ENCODE measurements around the gene OTOGL. TPM values are rescaled to one million over a fixed set of nuclear protein-coding genes. Genes with fewer than 3 reads are reported as not detected.
"Not testable (repeated sequence)": the region's sequence is repeated elsewhere in the genome, so short reads cannot be mapped to it uniquely, and the experiment has no call there.

Gene OTOGL
- total RNA-seq, 1 donor from 2014 or later: 0.16 TPM

DNA sequence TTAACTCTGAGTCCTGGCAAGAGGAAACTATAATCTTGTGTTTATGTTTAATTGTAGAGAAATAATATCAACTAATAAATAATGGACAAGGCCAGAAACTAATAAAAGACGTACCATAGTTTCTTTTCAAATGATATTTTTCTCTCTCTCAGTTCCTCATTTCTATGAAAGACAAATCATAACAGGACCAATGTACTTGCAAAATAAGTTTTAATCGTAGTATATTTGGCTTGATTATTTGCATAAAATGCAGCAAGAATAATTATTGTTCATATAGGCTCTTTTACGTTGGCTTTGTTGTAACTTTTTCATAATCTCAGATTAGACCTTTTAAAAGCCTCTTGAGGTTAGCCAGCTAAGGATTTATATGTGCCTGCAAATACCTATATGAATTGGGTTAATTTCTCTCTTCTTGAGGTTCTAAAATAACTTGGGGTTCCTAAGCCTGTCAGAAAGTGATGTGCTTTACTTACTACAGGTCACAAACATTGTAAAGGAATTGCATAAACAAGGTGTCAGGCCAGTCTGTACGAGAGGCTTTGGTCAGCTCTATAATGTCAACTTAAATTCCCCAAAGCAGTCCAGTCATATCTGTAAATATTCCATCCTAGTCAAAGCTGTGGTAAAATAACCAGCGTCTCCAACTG lies 191.9 kb downstream of the OTOGL start:
- Mint-ChIP-seq H3K4me3 (ENCODE audit: low read depth) (no peak overlapping the region), H3K36me3 (ENCODE audit: low read depth) (no peaks in the 10 kb centered on the region), H3K27ac (no peak overlapping the region), H3K27me3 (ENCODE audit: low read depth) (no peaks in the 10 kb centered on the region), H3K9me3 (no peaks in the 10 kb centered on the region), H3K4me1 (ENCODE audit: low read depth) (no peaks in the 10 kb centered on the region)
- intact Hi-C loops (cut with micrococcal nuclease): no loop called here
- DNase-seq (ENCODE audit: low spot score): no peak

DNA sequence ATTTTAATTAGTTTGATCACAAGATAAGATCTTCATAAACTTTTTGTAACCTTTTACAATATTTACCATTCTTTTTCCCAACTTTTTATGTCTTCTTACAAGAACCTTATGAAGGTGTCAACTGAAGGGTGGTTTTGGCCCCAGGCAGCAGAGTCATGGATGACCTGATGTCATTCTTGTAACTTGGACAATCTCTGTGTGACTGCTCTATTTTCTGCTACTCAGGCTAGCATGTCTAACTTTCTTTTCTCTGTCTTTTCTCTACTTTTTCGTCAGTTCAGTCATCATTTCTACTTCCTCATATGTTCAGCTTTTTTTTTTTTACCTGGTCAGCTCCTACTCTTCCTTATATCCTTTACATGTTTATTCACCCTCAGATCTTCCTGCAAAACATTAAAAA lies 194.0 kb downstream of the OTOGL start:
- no peaks in the 10 kb centered on the region for H3K36me3 Mint-ChIP-seq (ENCODE audit: low read depth)
- no peak overlapping the region for H3K4me3 Mint-ChIP-seq (ENCODE audit: low read depth)
- H3K27ac Mint-ChIP-seq: no peak overlapping the region
- intact Hi-C loops (cut with micrococcal nuclease): no loop called here
- no peaks in the 10 kb centered on the region for H3K27me3 Mint-ChIP-seq (ENCODE audit: low read depth)
- H3K9me3 Mint-ChIP-seq: no peaks in the 10 kb centered on the region
- no peak for DNase-seq (ENCODE audit: low spot score)
- no peaks in the 10 kb centered on the region for H3K4me1 Mint-ChIP-seq (ENCODE audit: low read depth)

DNA sequence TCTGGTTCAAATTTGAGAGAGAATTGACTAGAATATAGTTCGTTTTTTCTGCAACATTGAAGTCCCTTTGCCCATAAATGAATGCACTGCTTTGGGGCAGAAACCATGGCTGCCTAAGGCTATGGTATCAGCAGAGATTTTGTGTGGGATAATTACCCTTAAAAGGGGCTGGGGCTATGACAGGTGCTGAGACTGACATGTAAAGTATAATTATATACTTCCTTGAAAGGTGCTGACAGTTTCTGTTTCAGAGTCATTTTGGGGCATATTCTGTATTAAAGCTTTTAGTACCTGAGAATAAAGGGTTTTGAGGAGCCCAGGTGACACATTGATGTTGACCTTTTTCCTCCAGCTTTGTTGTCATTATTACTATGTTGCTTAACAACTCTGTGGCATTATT lies 194.4 kb downstream of the OTOGL start:
- no peak for DNase-seq (ENCODE audit: low spot score)
- Mint-ChIP-seq H3K4me1 (ENCODE audit: low read depth) (no peaks in the 10 kb centered on the region), H3K27ac (no peak overlapping the region), H3K9me3 (no peaks in the 10 kb centered on the region), H3K36me3 (ENCODE audit: low read depth) (no peaks in the 10 kb centered on the region), H3K4me3 (ENCODE audit: low read depth) (no peak overlapping the region), H3K27me3 (ENCODE audit: low read depth) (no peaks in the 10 kb centered on the region)
- intact Hi-C loops (cut with micrococcal nuclease): no loop called here

DNA sequence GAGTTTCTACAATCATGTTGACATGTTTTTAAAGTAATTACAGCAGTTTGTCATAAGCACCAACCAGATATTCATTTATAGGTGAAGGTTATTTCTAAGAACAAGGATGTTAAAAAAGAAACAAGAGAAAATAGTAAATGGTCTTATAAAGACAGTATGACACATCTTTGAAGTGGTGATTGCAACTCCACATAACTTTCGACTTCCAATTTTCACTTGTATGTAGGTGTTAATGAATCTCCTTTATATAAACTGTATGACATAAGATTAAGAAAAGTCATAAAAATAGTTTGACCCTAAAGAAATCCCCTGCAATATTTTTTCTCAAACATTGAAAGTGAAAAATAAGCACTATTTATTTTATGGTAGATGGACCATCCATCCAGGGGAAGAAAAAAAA lies 199.9 kb downstream of the OTOGL start:
- H3K36me3 Mint-ChIP-seq (ENCODE audit: low read depth): no peaks in the 10 kb centered on the region

DNA sequence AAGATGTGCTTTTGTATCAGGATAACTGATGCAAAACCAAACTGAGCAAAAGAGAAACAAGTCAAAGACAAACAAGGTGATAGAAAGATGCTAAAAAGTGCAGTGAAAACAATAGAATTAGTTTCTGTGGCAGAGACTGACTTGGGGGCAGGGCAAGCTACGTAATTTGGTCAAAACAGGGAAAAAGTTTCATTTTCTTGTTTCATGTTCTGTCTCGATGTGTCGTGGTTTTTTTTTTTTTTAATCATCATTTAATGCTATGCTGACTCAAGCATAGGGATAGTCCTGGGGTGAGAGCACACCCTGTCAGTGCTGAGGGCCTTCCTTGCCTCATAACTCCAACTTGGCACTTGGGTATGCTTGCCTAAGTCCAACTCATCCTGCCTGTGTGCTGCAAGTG lies 200.6 kb downstream of the OTOGL start:
- intact Hi-C loops (cut with micrococcal nuclease): no loop called here
- DNase-seq (ENCODE audit: low spot score): no peak
- Mint-ChIP-seq H3K9me3 (no peaks in the 10 kb centered on the region), H3K27ac (no peak overlapping the region), H3K36me3 (ENCODE audit: low read depth) (no peaks in the 10 kb centered on the region), H3K27me3 (ENCODE audit: low read depth) (no peaks in the 10 kb centered on the region), H3K4me3 (ENCODE audit: low read depth) (no peak overlapping the region), H3K4me1 (ENCODE audit: low read depth) (no peaks in the 10 kb centered on the region)

More for the DNA sequence above, 199.9 kb downstream of the OTOGL start:
- Mint-ChIP-seq H3K9me3 (no peaks in the 10 kb centered on the region), H3K27ac (no peak overlapping the region), H3K4me1 (ENCODE audit: low read depth) (no peaks in the 10 kb centered on the region), H3K27me3 (ENCODE audit: low read depth) (no peaks in the 10 kb centered on the region), H3K4me3 (ENCODE audit: low read depth) (no peak overlapping the region)
- intact Hi-C loops (cut with micrococcal nuclease): no loop called here
- no peak for DNase-seq (ENCODE audit: low spot score)

DNA sequence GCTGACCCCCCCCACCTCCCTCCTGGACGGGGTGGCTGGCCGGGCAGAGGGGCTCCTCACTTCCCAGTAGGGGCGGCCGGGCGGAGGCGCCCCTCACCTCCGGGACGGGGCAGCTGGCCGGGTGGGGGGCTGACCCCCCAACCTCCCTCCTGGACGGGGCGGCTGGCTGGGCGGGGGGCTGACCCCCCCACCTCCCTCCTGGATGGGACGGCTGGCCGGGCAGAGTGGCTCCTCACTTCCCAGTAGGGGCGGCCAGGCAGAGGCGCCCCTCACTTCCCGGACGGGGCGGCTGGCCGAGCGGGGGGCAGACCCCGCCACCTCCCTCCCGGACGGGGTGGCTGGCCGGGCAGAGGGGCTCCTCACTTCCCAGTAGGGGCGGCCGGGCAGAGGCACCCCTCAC lies 208.1 kb downstream of the OTOGL start:
- DNase-seq (ENCODE audit: low spot score); H3K9me3 Mint-ChIP-seq; H3K27ac Mint-ChIP-seq; H3K4me1 Mint-ChIP-seq (ENCODE audit: low read depth); H3K36me3 Mint-ChIP-seq (ENCODE audit: low read depth); H3K27me3 Mint-ChIP-seq (ENCODE audit: low read depth); intact Hi-C loops (cut with micrococcal nuclease); H3K4me3 Mint-ChIP-seq (ENCODE audit: low read depth): not testable (repeated sequence)

DNA sequence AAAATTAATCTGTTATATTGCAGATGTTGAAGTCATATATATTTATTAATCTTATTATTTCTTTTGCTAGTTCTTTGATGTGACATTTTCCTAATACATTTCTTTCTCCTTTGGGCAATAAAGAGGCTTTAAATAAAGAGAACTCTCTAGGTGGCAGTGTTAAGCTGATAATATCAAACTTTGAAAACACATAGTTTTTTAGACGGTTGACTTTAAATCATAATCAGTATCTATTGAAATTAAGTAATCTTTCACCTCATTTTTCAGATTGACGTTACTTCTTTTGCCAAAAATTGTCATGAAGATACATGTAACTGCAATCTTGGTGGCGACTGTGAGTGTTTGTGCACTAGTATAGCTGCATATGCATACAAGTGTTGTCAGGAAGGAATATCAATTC lies 213.9 kb downstream of the OTOGL start:
- H3K4me3 Mint-ChIP-seq (ENCODE audit: low read depth): no peak overlapping the region
- H3K36me3 Mint-ChIP-seq (ENCODE audit: low read depth): no peaks in the 10 kb centered on the region
- H3K27me3 Mint-ChIP-seq (ENCODE audit: low read depth): no peaks in the 10 kb centered on the region
- no peaks in the 10 kb centered on the region for H3K4me1 Mint-ChIP-seq (ENCODE audit: low read depth)
- intact Hi-C loops (cut with micrococcal nuclease): no loop called here
- no peaks in the 10 kb centered on the region for H3K9me3 Mint-ChIP-seq
- H3K27ac Mint-ChIP-seq: no peak overlapping the region
- no peak for DNase-seq (ENCODE audit: low spot score)

DNA sequence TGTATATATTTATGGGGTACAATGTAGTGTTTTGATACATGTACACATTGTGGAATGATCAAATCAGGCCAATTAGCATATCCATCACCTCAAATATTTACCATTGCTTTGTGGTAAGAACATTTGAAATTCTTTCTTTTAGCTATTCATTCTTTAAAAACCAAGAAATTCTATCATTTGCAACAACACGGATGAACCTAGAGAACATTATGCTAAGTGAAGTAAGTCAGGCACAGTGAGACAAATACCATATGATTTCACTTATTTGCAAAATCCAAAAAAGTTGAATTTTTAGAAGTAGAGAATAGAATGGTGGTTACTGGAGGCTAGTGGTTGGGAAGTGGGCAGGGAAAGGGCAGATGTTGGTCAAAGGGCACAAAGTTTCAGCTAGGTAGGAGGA lies 215.4 kb downstream of the OTOGL start:
- no peak for DNase-seq (ENCODE audit: low spot score)
- intact Hi-C loops (cut with micrococcal nuclease): no loop called here
- Mint-ChIP-seq H3K4me3 (ENCODE audit: low read depth) (no peak overlapping the region), H3K9me3 (no peaks in the 10 kb centered on the region), H3K36me3 (ENCODE audit: low read depth) (no peaks in the 10 kb centered on the region), H3K27me3 (ENCODE audit: low read depth) (no peaks in the 10 kb centered on the region), H3K4me1 (ENCODE audit: low read depth) (no peaks in the 10 kb centered on the region), H3K27ac (no peak overlapping the region)

DNA sequence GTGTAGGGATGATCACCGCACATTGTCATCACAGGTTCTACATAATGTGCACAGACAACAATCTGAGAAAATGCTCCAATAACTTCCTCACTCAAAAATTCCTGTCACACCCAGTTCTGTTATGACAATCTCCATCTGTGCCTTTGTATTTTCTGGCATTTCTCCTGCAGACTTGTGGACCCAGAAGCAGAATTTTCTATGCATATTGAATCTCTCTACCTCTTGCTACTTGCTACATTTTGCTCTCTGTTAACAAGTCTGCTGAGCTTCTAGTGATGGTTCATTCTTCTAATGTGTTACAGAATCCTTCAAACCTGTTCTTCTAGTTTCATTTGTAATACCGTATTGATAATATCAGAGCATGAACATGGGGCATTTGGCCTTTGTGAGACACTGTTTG lies 216.9 kb downstream of the OTOGL start:
- H3K27ac Mint-ChIP-seq: no peak overlapping the region
- no peaks in the 10 kb centered on the region for H3K9me3 Mint-ChIP-seq
- intact Hi-C loops (cut with micrococcal nuclease): no loop called here
- H3K4me1 Mint-ChIP-seq (ENCODE audit: low read depth): no peaks in the 10 kb centered on the region
- H3K4me3 Mint-ChIP-seq (ENCODE audit: low read depth): no peak overlapping the region
- no peaks in the 10 kb centered on the region for H3K36me3 Mint-ChIP-seq (ENCODE audit: low read depth)
- H3K27me3 Mint-ChIP-seq (ENCODE audit: low read depth): no peaks in the 10 kb centered on the region
- no peak for DNase-seq (ENCODE audit: low spot score)

DNA sequence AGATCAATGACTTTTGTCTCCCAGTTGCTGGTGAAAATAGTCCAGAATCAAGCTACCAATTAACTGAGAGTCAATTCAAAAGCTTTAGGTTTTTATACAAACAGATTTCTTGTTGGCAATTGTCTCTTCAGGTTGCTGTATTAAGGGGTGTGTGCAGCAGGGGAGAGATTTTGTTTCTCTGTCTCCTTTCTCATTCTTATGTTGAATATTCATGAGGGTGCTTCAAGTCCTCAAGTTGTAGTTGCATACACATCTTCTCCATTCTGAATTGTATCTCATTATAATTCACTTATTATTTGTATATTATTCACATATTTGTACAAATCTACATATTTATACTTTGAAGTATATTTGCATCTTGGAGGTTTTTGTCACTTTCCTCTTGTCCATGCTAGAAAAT lies 218.0 kb downstream of the OTOGL start:
- no peak for DNase-seq (ENCODE audit: low spot score)
- Mint-ChIP-seq H3K27ac (no peak overlapping the region), H3K4me1 (ENCODE audit: low read depth) (no peaks in the 10 kb centered on the region), H3K4me3 (ENCODE audit: low read depth) (no peak overlapping the region), H3K27me3 (ENCODE audit: low read depth) (no peaks in the 10 kb centered on the region), H3K36me3 (ENCODE audit: low read depth) (no peaks in the 10 kb centered on the region), H3K9me3 (no peaks in the 10 kb centered on the region)
- intact Hi-C loops (cut with micrococcal nuclease): no loop called here

DNA sequence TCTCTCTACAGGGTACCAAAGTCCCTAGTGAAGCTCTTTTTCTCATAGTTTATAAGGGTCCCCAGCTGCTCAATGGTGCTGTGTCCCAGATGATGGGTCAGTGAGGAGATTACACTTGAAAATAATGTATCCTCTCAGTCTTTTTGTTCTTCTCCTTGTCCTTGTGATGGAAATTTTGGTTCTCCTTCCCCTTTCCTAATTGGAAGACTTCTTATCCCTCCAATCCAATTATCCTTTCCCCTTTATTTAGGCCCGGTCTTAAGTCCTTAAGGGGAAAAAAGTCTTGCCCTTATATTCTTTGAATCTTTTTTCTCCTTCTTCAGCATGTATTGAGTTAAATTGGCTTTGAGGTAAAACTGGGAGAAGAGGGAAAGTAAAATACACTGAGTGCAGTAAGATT lies 218.6 kb downstream of the OTOGL start:
- no peaks in the 10 kb centered on the region for H3K36me3 Mint-ChIP-seq (ENCODE audit: low read depth)
- no peaks in the 10 kb centered on the region for H3K27me3 Mint-ChIP-seq (ENCODE audit: low read depth)
- no peaks in the 10 kb centered on the region for H3K9me3 Mint-ChIP-seq
- no peak overlapping the region for H3K4me3 Mint-ChIP-seq (ENCODE audit: low read depth)
- intact Hi-C loops (cut with micrococcal nuclease): no loop called here
- no peak overlapping the region for H3K27ac Mint-ChIP-seq
- no peaks in the 10 kb centered on the region for H3K4me1 Mint-ChIP-seq (ENCODE audit: low read depth)
- no peak for DNase-seq (ENCODE audit: low spot score)

DNA sequence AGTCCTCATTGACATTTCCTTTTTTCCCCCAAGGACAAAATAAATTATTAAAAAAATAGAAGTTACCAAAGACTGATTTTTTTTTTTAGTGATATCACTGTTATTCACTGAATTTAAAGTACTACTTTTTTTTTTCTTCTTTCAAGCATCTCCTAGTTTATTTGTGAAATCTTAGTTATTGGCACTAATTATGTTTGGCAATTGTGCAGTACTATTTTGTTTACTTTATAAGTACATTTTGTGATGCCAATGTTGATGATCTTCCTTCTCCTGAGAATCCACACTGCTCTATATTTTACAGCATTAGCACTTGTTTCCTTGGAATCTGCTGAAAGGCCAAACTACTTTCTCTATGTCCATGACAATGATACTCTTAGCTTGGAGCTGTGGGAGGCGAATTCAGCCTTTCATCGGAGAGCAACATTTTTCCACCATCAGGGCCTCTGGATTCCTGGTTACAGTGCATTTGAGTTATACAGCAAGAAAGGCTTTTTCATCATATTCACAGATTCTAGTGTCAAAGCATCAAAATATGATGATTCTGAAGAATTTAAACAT lies 220.9 kb downstream of the OTOGL start:
- Mint-ChIP-seq H3K27ac (no peak overlapping the region), H3K36me3 (ENCODE audit: low read depth) (no peaks in the 10 kb centered on the region), H3K4me3 (ENCODE audit: low read depth) (no peak overlapping the region), H3K4me1 (ENCODE audit: low read depth) (no peaks in the 10 kb centered on the region), H3K9me3 (no peaks in the 10 kb centered on the region), H3K27me3 (ENCODE audit: low read depth) (no peaks in the 10 kb centered on the region)
- no peak for DNase-seq (ENCODE audit: low spot score)
- intact Hi-C loops (cut with micrococcal nuclease): no loop called here

DNA sequence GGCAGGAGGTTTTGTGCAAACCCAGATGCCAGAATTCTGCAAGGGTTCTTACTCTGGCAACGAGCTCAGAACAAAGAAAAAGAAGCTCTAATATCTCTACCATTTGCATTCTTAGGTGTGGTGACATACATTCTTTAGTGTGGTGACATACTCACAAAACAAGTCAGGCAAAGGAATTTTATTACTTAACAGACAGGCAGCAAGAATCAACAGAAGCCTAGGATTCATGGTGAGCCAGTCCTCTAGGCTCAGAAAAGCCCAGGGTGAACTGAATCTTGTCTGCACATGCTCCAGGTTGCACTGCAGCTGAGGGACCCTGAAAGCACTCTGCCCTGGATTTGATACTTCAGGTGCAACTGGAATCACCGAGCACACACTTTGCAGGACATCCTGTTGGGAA lies 222.3 kb downstream of the OTOGL start:
- H3K27ac Mint-ChIP-seq: no peak overlapping the region
- intact Hi-C loops (cut with micrococcal nuclease): no loop called here
- no peaks in the 10 kb centered on the region for H3K4me1 Mint-ChIP-seq (ENCODE audit: low read depth)
- no peak overlapping the region for H3K4me3 Mint-ChIP-seq (ENCODE audit: low read depth)
- H3K36me3 Mint-ChIP-seq (ENCODE audit: low read depth): no peaks in the 10 kb centered on the region
- H3K9me3 Mint-ChIP-seq: no peaks in the 10 kb centered on the region
- DNase-seq (ENCODE audit: low spot score): no peak
- no peaks in the 10 kb centered on the region for H3K27me3 Mint-ChIP-seq (ENCODE audit: low read depth)

Measured in activated T-helper 2 cell treated with anti-CD3 and anti-CD28 coated beads, Interferon-gamma antibody, Interleukin-2, Interleukin-4, amounts not matched to agents 10 μg/mL and 5 μg/mL and 100 μg/mL, durations not matched to agents 14 hours and 24 hours and 36 hours (primary cell).